ENCODE measurements around the gene HS1BP3. TPM values are rescaled to one million over a fixed set of nuclear protein-coding genes. Genes with fewer than 3 reads are reported as not detected.

HS1BP3 gene
- total and polyA plus RNA-seq, 2 of the 4 experiments (the other 2 are of a cell fraction): 9.0 to 14.8 TPM

DNA sequence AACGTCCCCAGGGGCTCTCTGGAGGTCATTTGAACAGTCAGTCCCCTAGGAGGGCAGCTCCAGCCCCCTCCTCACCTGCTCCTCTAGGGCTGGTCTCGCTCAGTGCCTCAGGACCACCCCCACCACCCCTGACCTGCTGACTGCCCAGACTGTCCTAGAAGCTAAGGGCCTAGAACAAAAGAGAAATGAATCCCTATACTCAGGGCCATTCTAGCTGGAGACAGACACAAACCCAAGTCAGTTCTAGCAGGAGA, 83.0 kb downstream of the HS1BP3 start:
- Histone ChIP-seq H3K14ac (replicated peaks; ENCODE audit: low read depth, low read length) (no peak overlapping the region), H2BK120ac (ENCODE audit: low read depth, low read length) (no peak overlapping the region), H3K36me3 (ENCODE audit: control insufficient read depth, insufficient read depth, low read length) (no peaks in the 10 kb centered on the region), H2BK15ac (ENCODE audit: low read depth, low read length) (no peak overlapping the region; the same call in 2 of the 3 replicates), H3K9me1 (ENCODE audit: insufficient read depth, low read length) (peaks cover 10% of the 10 kb centered on the region; the same call in 1 of the 2 replicates), H3K9ac (ENCODE audit: low read depth, low read length) (no peak overlapping the region), H3K9me3 (ENCODE audit: control insufficient read depth, insufficient read depth, low read length) (no peaks in the 10 kb centered on the region), H3K4me2 (ENCODE audit: low read depth, low read length) (no peak overlapping the region), H2AFZ (replicated peaks; ENCODE audit: low read length, poor library complexity) (no peak overlapping the region), H3K4me1 (ENCODE audit: control insufficient read depth, insufficient read depth, low read length) (peaks cover 11% of the 10 kb centered on the region), H3K56ac (ENCODE audit: extremely low read depth, insufficient read depth, low read length) (no peak overlapping the region), H3K4ac (ENCODE audit: low read depth, low read length) (peak overlapping the region; percentile 31; the same call in 1 of the 2 replicates), H3K4me3 (ENCODE audit: insufficient read depth, low read depth, low read length) (no peak overlapping the region), H3K79me1 (ENCODE audit: low read depth in 1 of 2, low read length in 2 of 2) (no peaks in the 10 kb centered on the region), H2BK20ac (ENCODE audit: low read depth, low read length) (no peak overlapping the region), H3K18ac (ENCODE audit: low read depth, low read length) (no peak overlapping the region), H4K5ac (ENCODE audit: low read depth, low read length) (no peak overlapping the region), H2BK5ac (ENCODE audit: low read depth, low read length, poor library complexity, severe bottlenecking) (no peak overlapping the region), H2AK9ac (replicated peaks; ENCODE audit: low read depth, low read length, poor library complexity) (no peak overlapping the region), H3K27ac (ENCODE audit: insufficient read depth, low read length) (no peak overlapping the region), H3K23ac (ENCODE audit: low read depth, low read length) (no peak overlapping the region), H2AK5ac (ENCODE audit: low read depth, low read length) (peak overlapping the region; percentile 8; the same call in 1 of the 2 replicates), H3K27me3 (ENCODE audit: control insufficient read depth, insufficient read depth, low read length) (no peaks in the 10 kb centered on the region), H4K8ac (ENCODE audit: low read depth in 2 of 2, low read length in 2 of 2) (no peak overlapping the region), H4K20me1 (ENCODE audit: insufficient read depth, low read length) (no peaks in the 10 kb centered on the region), H4K91ac (ENCODE audit: insufficient read depth, low read depth, low read length) (peak overlapping the region; percentile 8; the same call in 1 of the 2 replicates)
- in situ Hi-C loops (cut with MboI; ENCODE audit: low sequenced_read_pairs) (no loop called here), intact Hi-C loops (cut with micrococcal nuclease) (no loop called here), dilution Hi-C loops (cut with HindIII; ENCODE audit: low sequenced_read_pairs, unreplicated experiment) (no loop called here)
- ChIA-PET POLR2A (ENCODE audit: unreplicated experiment) (no interaction called here), CTCF (no interaction called here)
- TF ChIP-seq BHLHE40 (IDR thresholded peaks at IDR 0.05; ENCODE audit: low read depth, low read length) (no peak), SMC3 (IDR thresholded peaks at IDR 0.05; ENCODE audit: low read depth, low read length) (no peak), POLR2A (IDR thresholded peaks at IDR 0.05; ENCODE audit: low read depth, low read length) (no peak), RFX5 (IDR thresholded peaks at IDR 0.05; ENCODE audit: low read depth, low read length) (no peak), CHD1 (IDR thresholded peaks at IDR 0.05; ENCODE audit: low read depth, low read length) (no peak), NFE2L2 (IDR thresholded peaks at IDR 0.05; ENCODE audit: low read depth, low read length) (no peak), RAD21 (IDR thresholded peaks at IDR 0.05; ENCODE audit: low read length) (no peak), MXI1 (IDR thresholded peaks at IDR 0.05; ENCODE audit: borderline replicate concordance, low read depth, low read length) (no peak), FOS (IDR thresholded peaks at IDR 0.05; ENCODE audit: low read depth, low read length) (no peak), RCOR1 (IDR thresholded peaks at IDR 0.05; ENCODE audit: insufficient replicate concordance, low read length) (no peak), CEBPB (IDR thresholded peaks at IDR 0.05; ENCODE audit: low read depth, low read length) (no peak), MAFK (IDR thresholded peaks at IDR 0.05; ENCODE audit: low read depth, low read length) (no peak), MAZ (IDR thresholded peaks at IDR 0.05; ENCODE audit: borderline replicate concordance, low read depth, low read length) (no peak)
- TF ChIP-seq, protein P1, sequence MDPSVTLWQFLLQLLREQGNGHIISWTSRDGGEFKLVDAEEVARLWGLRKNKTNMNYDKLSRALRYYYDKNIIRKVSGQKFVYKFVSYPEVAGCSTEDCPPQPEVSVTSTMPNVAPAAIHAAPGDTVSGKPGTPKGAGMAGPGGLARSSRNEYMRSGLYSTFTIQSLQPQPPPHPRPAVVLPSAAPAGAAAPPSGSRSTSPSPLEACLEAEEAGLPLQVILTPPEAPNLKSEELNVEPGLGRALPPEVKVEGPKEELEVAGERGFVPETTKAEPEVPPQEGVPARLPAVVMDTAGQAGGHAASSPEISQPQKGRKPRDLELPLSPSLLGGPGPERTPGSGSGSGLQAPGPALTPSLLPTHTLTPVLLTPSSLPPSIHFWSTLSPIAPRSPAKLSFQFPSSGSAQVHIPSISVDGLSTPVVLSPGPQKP (IDR thresholded peaks at IDR 0.05; ENCODE audit: borderline replicate concordance, low read depth, low read length): no peak
- TF ChIP-seq, protein P2, sequence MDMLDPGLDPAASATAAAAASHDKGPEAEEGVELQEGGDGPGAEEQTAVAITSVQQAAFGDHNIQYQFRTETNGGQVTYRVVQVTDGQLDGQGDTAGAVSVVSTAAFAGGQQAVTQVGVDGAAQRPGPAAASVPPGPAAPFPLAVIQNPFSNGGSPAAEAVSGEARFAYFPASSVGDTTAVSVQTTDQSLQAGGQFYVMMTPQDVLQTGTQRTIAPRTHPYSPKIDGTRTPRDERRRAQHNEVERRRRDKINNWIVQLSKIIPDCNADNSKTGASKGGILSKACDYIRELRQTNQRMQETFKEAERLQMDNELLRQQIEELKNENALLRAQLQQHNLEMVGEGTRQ (IDR thresholded peaks at IDR 0.05; ENCODE audit: low read depth, low read length): no peak
- TF ChIP-seq, protein P3, sequence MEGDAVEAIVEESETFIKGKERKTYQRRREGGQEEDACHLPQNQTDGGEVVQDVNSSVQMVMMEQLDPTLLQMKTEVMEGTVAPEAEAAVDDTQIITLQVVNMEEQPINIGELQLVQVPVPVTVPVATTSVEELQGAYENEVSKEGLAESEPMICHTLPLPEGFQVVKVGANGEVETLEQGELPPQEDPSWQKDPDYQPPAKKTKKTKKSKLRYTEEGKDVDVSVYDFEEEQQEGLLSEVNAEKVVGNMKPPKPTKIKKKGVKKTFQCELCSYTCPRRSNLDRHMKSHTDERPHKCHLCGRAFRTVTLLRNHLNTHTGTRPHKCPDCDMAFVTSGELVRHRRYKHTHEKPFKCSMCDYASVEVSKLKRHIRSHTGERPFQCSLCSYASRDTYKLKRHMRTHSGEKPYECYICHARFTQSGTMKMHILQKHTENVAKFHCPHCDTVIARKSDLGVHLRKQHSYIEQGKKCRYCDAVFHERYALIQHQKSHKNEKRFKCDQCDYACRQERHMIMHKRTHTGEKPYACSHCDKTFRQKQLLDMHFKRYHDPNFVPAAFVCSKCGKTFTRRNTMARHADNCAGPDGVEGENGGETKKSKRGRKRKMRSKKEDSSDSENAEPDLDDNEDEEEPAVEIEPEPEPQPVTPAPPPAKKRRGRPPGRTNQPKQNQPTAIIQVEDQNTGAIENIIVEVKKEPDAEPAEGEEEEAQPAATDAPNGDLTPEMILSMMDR (conservative IDR thresholded peaks at IDR 0.05; ENCODE audit: low read depth, low read length): no peak
- BruUV-seq (replicated peaks): no TSS peak
- ATAC-seq (ENCODE audit: low read depth) (no peak), DNase-seq (no peak)
- WGBS, 2 experiments (ENCODE audit: extremely low coverage in 2 of 2, insufficient read length in 1 of 2): no CpG with 5 or more reads among the region's 2 CpGs
